Measurements from ENCODE around the gene AKAP13. TPM values are rescaled to one million over a fixed set of nuclear protein-coding genes. Genes with fewer than 3 reads are reported as not detected.

AKAP13 gene
- polyA plus RNA-seq, 1 of the 3 experiments (the other 2 are of a cell fraction), result 8.4 TPM

DNA sequence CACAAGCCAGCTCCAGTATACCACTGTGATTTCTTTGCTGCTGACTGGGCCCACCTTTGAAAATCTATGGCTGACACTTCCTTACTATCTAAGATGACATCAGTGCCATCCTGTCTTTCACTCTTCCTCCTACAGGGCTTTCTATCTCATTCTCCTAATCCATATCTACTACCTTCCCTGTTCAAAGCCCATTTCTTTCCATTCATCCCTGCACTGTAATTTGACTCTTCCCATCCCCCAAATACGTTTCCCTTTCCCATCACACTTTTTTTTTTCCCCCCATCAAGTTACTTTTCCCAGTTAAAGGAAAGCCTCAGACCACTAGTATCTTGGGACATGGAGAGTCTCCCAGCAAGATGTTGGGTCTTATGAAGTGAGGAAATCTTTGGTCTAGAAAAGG lies 136.7 kb downstream of the AKAP13 start (continued):
- TF ChIP-seq, protein P1, sequence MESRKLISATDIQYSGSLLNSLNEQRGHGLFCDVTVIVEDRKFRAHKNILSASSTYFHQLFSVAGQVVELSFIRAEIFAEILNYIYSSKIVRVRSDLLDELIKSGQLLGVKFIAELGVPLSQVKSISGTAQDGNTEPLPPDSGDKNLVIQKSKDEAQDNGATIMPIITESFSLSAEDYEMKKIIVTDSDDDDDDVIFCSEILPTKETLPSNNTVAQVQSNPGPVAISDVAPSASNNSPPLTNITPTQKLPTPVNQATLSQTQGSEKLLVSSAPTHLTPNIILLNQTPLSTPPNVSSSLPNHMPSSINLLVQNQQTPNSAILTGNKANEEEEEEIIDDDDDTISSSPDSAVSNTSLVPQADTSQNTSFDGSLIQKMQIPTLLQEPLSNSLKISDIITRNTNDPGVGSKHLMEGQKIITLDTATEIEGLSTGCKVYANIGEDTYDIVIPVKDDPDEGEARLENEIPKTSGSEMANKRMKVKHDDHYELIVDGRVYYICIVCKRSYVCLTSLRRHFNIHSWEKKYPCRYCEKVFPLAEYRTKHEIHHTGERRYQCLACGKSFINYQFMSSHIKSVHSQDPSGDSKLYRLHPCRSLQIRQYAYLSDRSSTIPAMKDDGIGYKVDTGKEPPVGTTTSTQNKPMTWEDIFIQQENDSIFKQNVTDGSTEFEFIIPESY (IDR thresholded peaks at IDR 0.05; ENCODE audit: borderline replicate concordance, low read depth), result no peak
- TF ChIP-seq RFX5 (IDR thresholded peaks at IDR 0.05; ENCODE audit: low read length), result no peak

DNA sequence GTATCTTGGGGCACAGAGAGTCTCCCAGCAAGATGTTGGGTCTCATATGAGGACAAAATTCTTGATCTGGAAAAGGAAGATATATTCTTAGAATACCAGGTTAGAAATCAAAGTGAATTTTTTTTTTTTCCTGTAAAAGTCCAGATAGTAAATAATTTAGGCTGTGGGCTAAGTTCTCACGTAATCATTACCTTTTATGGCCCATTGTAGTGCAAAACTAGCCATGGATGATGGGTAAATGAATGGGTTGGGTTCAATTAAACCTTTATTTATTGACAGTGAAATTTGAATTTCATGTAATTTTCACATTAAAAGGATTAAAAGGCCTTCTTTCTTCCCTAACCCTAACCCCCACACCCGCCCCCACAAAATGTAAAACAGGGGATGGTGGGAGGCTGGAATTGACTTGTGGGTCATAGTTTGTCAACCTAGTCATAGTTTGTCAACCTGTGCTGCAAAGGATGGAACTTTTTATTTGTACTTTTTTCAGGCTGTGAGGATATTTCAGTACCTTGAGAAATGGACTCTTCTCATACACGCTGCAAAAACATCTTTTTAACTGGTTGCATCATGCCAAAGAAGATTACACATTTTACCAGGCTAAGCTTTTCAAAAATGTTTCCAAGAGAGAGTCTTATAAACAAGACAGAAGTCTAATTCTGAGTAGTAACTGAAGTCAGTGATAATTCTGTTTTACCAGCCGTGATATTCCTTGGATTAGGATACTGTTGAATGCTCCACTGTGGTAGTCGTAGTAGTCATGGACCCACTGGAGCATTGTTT lies 138.8 kb downstream of the AKAP13 start:
- CTCF ChIA-PET, result no interaction called here
- peaks cover 25% of the 10 kb centered on the region for H3K79me2 ChIP-seq (ENCODE audit: insufficient read depth)
- WGBS (ENCODE audit: low lambda C conversion rate), result 82% methylated on average over 5 of the region's 5 CpGs

More for the DNA sequence above, 138.8 kb downstream of the AKAP13 start:
- DNase-seq, result no peak
- Histone ChIP-seq H3K9ac (no peak overlapping the region), H3K4me1 (ENCODE audit: control insufficient read depth in 1 of 2, insufficient read depth in 2 of 2, low read depth in 1 of 2, low read length in 1 of 2) (no peaks in the 10 kb centered on the region; a peak in 1 of 4 replicates), H3K4me3 (ENCODE audit: low read depth in 2 of 2, low read length in 1 of 2) (no peak overlapping the region), H3K9me3 (no peaks in the 10 kb centered on the region), H4K20me1 (ENCODE audit: insufficient read depth) (no peaks in the 10 kb centered on the region), H3K4me2 (no peak overlapping the region), H3K27me3 (ENCODE audit: insufficient read depth) (no peaks in the 10 kb centered on the region), H2AFZ (ENCODE audit: low read depth) (no peak overlapping the region), H3K36me3 (replicated peaks in 1 of 2; ENCODE audit: control insufficient read depth in 1 of 2, insufficient read depth in 2 of 2, low read length in 1 of 2) (peaks cover 3 to 5% of the 10 kb centered on the region in 2 experiments), H3F3A (replicated peaks; ENCODE audit: insufficient read depth) (no peaks in the 10 kb centered on the region), H3K9me2 (no peaks in the 10 kb centered on the region), H3K27ac (ENCODE audit: low read depth in 2 of 2, low read length in 1 of 2) (no peak overlapping the region)
- TF ChIP-seq MAX (IDR thresholded peaks at IDR 0.05; ENCODE audit: low read depth) (no peak), YY1 (IDR thresholded peaks at IDR 0.05; ENCODE audit: low read depth) (no peak), POLR2AphosphoS5 (IDR thresholded peaks at IDR 0.05; ENCODE audit: low read depth, low read length) (no peak), MXI1 (IDR thresholded peaks at IDR 0.05; ENCODE audit: low read depth, low read length) (no peak), ELF1 (IDR thresholded peaks at IDR 0.05) (no peak), SMC3 (IDR thresholded peaks at IDR 0.05; ENCODE audit: low read depth, low read length) (no peak), FOSL2 (IDR thresholded peaks at IDR 0.05; ENCODE audit: borderline replicate concordance, low read depth) (no peak), RAD21 (IDR thresholded peaks at IDR 0.05; ENCODE audit: low read length) (no peak), TAF1 (IDR thresholded peaks at IDR 0.05; ENCODE audit: borderline replicate concordance, low read depth, low read length) (no peak), REST (IDR thresholded peaks at IDR 0.05; ENCODE audit: low read depth, low read length) (no peak), SIN3A (IDR thresholded peaks at IDR 0.05; ENCODE audit: borderline replicate concordance, low read depth, low read length) (no peak)
- TF ChIP-seq, protein P2, sequence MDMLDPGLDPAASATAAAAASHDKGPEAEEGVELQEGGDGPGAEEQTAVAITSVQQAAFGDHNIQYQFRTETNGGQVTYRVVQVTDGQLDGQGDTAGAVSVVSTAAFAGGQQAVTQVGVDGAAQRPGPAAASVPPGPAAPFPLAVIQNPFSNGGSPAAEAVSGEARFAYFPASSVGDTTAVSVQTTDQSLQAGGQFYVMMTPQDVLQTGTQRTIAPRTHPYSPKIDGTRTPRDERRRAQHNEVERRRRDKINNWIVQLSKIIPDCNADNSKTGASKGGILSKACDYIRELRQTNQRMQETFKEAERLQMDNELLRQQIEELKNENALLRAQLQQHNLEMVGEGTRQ (IDR thresholded peaks at IDR 0.05; ENCODE audit: borderline replicate concordance, low read depth, low read length), result no peak
- POLR2A ChIA-PET, result no interaction called here

Measured in SK-N-SH (cell line).